Tibial nerve (tissue), 4 donors: Measurements from ENCODE around the gene CDH4.

Source experiments
- EP300 ChIP-seq, 2 donors: sonication (generic); formaldehyde crosslinking; IDR thresholded peaks; one replicate each; pipeline ENCODE4 v1.6.1; 2017; ENCODE audit warnings: antibody characterized with exemption in 2 of 2, mild to moderate bottlenecking in 1 of 2
- POLR2A ChIP-seq, 2 donors: fragments of 450-650 bp; IDR thresholded peaks; one replicate each; pipeline ENCODE4 v1.6.1; 2017; ENCODE audit warnings: antibody characterized with exemption in 2 of 2, mild to moderate bottlenecking in 2 of 2, moderate library complexity in 2 of 2
- TF ChIP-seq, protein P1 (sequence below), 5 experiments: fragments of 200-600 bp in 3 of 5; fragments of 450-650 bp in 2 of 5; sonication (generic) in 3 of 5; IDR thresholded peaks; one replicate each; pipeline ENCODE4 v1.5.1; 2016 to 2019; ENCODE audit warnings: antibody characterized with exemption in 5 of 5, mild to moderate bottlenecking in 3 of 5, moderate library complexity in 2 of 5

DNA sequence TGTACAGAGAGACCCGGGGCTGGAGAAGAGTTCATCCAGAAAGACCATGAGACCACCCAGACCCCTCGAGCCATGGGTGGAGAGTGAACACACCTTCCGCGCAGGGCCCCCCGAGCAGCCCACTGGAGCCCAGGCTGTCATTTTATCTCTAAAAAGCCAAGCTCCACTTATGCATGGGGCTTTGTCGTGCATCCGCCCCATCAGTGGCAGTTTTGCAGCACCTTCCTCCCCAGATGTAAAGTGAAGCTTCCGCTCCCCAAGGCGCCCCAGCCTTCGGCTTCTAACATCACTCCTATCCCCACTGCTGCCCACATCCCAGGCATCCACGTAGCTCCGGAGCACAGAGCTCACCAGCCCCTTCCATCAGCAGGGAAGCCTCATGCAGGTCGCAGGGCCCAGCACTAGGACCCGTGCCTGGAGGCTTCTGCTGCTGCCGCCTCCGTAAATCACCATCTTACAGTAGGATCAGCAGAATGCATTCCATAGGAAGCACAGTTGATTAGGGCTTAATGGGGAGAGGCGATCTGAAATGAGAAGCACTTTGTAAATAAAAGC lies 512.5 kb downstream of the CDH4 start:
- TF ChIP-seq, protein P1, sequence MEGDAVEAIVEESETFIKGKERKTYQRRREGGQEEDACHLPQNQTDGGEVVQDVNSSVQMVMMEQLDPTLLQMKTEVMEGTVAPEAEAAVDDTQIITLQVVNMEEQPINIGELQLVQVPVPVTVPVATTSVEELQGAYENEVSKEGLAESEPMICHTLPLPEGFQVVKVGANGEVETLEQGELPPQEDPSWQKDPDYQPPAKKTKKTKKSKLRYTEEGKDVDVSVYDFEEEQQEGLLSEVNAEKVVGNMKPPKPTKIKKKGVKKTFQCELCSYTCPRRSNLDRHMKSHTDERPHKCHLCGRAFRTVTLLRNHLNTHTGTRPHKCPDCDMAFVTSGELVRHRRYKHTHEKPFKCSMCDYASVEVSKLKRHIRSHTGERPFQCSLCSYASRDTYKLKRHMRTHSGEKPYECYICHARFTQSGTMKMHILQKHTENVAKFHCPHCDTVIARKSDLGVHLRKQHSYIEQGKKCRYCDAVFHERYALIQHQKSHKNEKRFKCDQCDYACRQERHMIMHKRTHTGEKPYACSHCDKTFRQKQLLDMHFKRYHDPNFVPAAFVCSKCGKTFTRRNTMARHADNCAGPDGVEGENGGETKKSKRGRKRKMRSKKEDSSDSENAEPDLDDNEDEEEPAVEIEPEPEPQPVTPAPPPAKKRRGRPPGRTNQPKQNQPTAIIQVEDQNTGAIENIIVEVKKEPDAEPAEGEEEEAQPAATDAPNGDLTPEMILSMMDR (IDR thresholded peaks at IDR 0.05), result no peak
- no peak for TF ChIP-seq POLR2A (IDR thresholded peaks at IDR 0.05)
- TF ChIP-seq EP300 (IDR thresholded peaks at IDR 0.05), result no peak
